ENCODE measurements around the gene LRRK1. TPM values are rescaled to one million over a fixed set of nuclear protein-coding genes. Genes with fewer than 3 reads are reported as not detected.

LRRK1 gene
- total RNA-seq, 4 donors from 2014 or later: 5.7 to 12.0 (median 10.0) TPM

DNA sequence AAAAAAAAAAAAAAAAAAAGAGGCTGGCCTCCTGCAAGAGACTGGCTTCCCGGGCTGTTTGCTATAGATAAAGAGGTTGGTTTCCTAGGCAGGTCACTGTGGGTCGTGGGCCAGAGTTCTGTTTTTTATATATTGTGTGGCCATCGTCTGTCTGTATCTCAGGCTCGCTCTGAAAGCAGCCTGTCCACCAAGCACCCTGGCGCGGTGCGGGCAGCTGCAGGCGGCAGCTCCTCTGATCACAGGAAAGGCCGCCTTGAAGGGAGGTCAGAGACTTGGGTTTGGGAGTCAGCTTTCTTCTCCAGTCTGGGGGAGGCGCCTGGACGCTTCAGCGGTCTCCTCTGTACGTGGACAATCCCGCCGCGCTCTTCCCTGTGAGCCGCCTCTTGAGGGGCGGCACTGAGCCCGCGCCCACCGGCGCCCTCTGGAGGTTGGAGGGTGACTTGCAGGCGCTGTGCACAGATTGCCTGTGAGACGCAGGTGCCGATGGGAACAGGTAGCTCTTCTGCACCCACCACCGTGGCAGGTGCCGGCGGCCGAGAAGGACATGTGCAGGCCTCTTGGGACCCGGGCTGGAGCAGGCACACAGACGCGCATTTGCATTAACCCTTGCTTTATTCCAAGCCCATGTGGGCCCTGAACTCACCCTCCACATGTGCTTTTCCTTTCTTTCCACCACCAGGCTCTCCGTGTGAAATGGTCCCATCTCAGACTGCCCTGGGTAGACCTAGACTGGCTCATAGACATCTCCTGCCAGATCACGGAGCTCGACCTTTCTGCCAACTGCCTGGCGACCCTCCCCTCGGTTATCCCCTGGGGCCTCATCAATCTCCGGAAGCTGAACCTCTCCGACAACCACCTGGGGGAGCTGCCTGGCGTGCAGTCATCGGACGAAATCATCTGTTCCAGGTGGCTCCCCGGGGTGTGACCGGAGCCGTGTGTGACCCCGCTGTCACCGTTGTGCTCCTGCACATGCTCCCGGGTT, 89.3 kb downstream of the LRRK1 start:
- intact Hi-C loops (cut with DNase I): loop anchor here (5.0 kb wide), 2 partner anchors 91 to 381 kb away; partner anchors contain the start of gene LRRK1
- Histone ChIP-seq H3K4me1 (peaks cover 0 to 26% (median 16%) of the 10 kb centered on the region in 3 donors), H3K27me3 (no peaks in the 10 kb centered on the region), H3K4me3 (peak overlapping the region; percentile 33 to 69 (median 52)), H3K36me3 (peaks cover 0 to 34% (median 0%) of the 10 kb centered on the region in 3 donors), H3K9me3 (peaks cover 0 to 6% (median 0%) of the 10 kb centered on the region in 3 donors), H3K27ac (peak overlapping the region in 2 of 4 donors; percentile 23 to 71)
- no peak for TF ChIP-seq POLR2A (IDR thresholded peaks at IDR 0.05)
- TF ChIP-seq, protein P1, sequence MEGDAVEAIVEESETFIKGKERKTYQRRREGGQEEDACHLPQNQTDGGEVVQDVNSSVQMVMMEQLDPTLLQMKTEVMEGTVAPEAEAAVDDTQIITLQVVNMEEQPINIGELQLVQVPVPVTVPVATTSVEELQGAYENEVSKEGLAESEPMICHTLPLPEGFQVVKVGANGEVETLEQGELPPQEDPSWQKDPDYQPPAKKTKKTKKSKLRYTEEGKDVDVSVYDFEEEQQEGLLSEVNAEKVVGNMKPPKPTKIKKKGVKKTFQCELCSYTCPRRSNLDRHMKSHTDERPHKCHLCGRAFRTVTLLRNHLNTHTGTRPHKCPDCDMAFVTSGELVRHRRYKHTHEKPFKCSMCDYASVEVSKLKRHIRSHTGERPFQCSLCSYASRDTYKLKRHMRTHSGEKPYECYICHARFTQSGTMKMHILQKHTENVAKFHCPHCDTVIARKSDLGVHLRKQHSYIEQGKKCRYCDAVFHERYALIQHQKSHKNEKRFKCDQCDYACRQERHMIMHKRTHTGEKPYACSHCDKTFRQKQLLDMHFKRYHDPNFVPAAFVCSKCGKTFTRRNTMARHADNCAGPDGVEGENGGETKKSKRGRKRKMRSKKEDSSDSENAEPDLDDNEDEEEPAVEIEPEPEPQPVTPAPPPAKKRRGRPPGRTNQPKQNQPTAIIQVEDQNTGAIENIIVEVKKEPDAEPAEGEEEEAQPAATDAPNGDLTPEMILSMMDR (IDR thresholded peaks at IDR 0.05): peak; percentile 94 to 97 (median 96)
- WGBS, 2 donors: 7 to 22% methylated on average over 5 to 14 of the region's 48 CpGs
- DNase-seq: peak; percentile 23

DNA sequence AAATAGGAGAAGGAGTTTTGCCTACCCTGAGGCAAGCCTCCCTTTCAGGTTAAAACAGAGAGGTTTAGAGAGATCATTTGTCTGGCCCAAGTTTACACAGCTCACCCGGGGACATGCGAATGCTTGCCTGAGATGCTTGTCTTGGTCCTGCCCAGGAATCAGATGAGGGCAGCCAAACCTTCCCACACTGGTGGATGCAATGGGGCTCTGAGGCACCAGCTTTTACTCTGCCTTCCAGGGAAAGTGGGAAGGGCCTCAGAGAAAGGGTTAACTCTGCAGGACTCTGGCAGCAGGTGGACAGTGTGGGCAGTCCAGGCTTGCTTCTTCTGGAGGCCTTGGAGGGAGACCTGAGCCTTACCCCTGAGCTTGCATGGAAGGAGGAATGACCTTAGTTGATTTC, 90.0 kb downstream of the LRRK1 start:
- no peak for TF ChIP-seq POLR2A (IDR thresholded peaks at IDR 0.05)
- TF ChIP-seq, protein P1 (IDR thresholded peaks at IDR 0.05): no peak
- no peak for DNase-seq
- no peak overlapping the region for H3K27ac ChIP-seq
- H3K9me3 ChIP-seq: peaks cover 0 to 6% (median 0%) of the 10 kb centered on the region in 3 donors
- peaks cover 0 to 42% (median 0%) of the 10 kb centered on the region in 3 donors for H3K36me3 ChIP-seq
- peaks cover 0 to 26% (median 16%) of the 10 kb centered on the region in 3 donors for H3K4me1 ChIP-seq
- peak overlapping the region in 1 of 4 donors; percentile 69 for H3K4me3 ChIP-seq
- intact Hi-C loops (cut with DNase I): loop anchor here (5.0 kb wide), 2 partner anchors 92 to 382 kb away; partner anchors contain the start of gene LRRK1
- 40 to 67% methylated on average over 1 to 2 of the region's 2 CpGs for WGBS, 2 donors
- H3K27me3 ChIP-seq: no peaks in the 10 kb centered on the region

- DNase-seq: no peak
- Histone ChIP-seq H3K9me3 (no peaks in the 10 kb centered on the region), H3K27me3 (no peaks in the 10 kb centered on the region), H3K36me3 (peaks cover 0 to 56% (median 0%) of the 10 kb centered on the region in 3 donors), H3K4me1 (peaks cover 0 to 33% (median 20%) of the 10 kb centered on the region in 3 donors), H3K27ac (no peak overlapping the region), H3K4me3 (no peak overlapping the region)
- intact Hi-C loops (cut with DNase I): no loop called here
- 83 to 100% methylated on average over 2 to 4 of the region's 6 CpGs for WGBS, 2 donors
- TF ChIP-seq POLR2A (IDR thresholded peaks at IDR 0.05): no peak
- TF ChIP-seq, protein P1 (IDR thresholded peaks at IDR 0.05): no peak
Measured at GRCh38 chr15:101010781-101011180, 91.6 kb downstream of the LRRK1 start.

DNA sequence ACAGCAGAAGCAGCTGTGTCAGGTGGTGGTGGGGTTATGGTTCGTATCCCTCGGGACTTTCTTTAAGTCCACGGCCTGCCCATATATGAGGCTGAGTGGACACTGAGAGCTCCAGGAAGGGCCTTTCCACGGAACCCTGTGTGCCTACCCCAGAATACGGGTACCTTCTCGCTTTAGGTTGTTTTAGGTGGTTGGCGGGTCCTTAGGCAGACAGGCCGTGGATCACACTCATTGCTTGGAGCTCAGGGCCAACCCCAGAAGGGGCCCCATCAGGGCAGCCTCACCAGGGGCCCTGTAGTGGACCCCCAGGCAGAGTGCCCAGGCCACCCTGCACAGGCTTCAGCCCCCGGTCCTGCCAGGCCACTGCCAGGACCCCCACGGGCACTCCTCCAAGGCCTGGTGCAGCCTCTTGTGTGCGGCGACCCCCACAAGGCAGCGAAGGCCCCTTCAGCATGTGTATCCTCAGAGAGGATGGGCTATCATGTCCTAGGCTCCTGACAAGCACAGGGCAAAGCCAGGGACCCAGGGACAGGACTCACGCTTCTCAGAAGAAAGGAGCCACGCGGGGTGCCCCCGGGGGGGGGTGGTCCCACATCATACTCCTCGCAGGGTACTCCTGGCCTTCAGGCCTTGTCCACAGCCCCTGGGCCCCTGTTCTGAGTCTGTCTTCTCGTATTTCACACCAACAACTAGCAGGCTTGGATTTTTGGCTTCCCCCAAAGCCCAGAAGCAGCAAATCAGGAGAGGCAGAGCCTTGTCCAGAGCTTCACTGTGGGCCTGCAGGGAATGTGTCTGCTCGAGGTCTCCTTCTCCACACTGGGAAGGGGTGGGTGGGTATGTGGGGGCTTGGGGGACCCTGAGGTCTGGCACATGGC, 93.4 kb downstream of the LRRK1 start:
- Histone ChIP-seq H3K36me3 (peaks cover 0 to 74% (median 0%) of the 10 kb centered on the region in 3 donors), H3K27me3 (no peaks in the 10 kb centered on the region), H3K27ac (no peak overlapping the region), H3K4me3 (no peak overlapping the region), H3K9me3 (no peaks in the 10 kb centered on the region), H3K4me1 (peaks cover 0 to 34% (median 15%) of the 10 kb centered on the region in 3 donors)
- 89 to 99% methylated on average over 4 to 8 of the region's 20 CpGs for WGBS, 2 donors
- no peak for DNase-seq
- intact Hi-C loops (cut with DNase I): no loop called here
- TF ChIP-seq, protein P1 (IDR thresholded peaks at IDR 0.05): no peak
- TF ChIP-seq POLR2A (IDR thresholded peaks at IDR 0.05): no peak

All from esophagus squamous epithelium (tissue), 5 donors.